Esophagus muscularis mucosa (tissue), 3 donors: ENCODE data around the gene ADISSP.

Experiments
- POLR2A ChIP-seq: fragments of 450-650 bp; IDR thresholded peaks from one replicate; pipeline ENCODE4 v1.6.1; 2017; ENCODE audit warnings: antibody characterized with exemption, moderate library complexity, mild to moderate bottlenecking, low read depth
- POLR2AphosphoS5 ChIP-seq, 2 donors: sonication (generic); formaldehyde crosslinking; IDR thresholded peaks; one replicate each; pipeline ENCODE4 v1.6.1; 2017; ENCODE audit warnings: antibody characterized with exemption in 2 of 2
- TF ChIP-seq, protein P1 (sequence below), 3 experiments: fragments of 200-600 bp in 2 of 3; fragments of 450-650 bp in 1 of 3; sonication (generic) in 2 of 3; IDR thresholded peaks; one replicate each; pipeline ENCODE4 v1.5.1; 2017 to 2019; ENCODE audit warnings: antibody characterized with exemption in 3 of 3, mild to moderate bottlenecking in 2 of 3, moderate library complexity in 1 of 3

GRCh38 chr20:3765171-3765882 lies 2.2 kb downstream of the ADISSP start:
- TF ChIP-seq, protein P1, sequence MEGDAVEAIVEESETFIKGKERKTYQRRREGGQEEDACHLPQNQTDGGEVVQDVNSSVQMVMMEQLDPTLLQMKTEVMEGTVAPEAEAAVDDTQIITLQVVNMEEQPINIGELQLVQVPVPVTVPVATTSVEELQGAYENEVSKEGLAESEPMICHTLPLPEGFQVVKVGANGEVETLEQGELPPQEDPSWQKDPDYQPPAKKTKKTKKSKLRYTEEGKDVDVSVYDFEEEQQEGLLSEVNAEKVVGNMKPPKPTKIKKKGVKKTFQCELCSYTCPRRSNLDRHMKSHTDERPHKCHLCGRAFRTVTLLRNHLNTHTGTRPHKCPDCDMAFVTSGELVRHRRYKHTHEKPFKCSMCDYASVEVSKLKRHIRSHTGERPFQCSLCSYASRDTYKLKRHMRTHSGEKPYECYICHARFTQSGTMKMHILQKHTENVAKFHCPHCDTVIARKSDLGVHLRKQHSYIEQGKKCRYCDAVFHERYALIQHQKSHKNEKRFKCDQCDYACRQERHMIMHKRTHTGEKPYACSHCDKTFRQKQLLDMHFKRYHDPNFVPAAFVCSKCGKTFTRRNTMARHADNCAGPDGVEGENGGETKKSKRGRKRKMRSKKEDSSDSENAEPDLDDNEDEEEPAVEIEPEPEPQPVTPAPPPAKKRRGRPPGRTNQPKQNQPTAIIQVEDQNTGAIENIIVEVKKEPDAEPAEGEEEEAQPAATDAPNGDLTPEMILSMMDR (IDR thresholded peaks at IDR 0.05) = no peak
- no peak for TF ChIP-seq POLR2A
- no peak for TF ChIP-seq POLR2AphosphoS5 (IDR thresholded peaks at IDR 0.05)
